HG03095 (cell line): Measurements from ENCODE around the gene FAH.
"Not testable (repeated sequence)": the region's sequence is repeated elsewhere in the genome, so short reads cannot be mapped to it uniquely, and the experiment has no call there.

ENCODE experiments used
- ATAC-seq: cut with Tn5 transposase; IDR thresholded peaks from one replicate; pipeline ENCODE4 v1.9.1; 2021; ENCODE audit warnings: moderate library complexity; ENCODE audit not compliant: unreplicated experiment

The FAH gene

GRCh38 chr15:80152896-80153876 is at the start of gene FAH:
Gene FAH, plus strand, starts transcription at chr15:80152999. Its CDS starts 56 bp downstream, at chr15:80153055.
- peak; percentile 39 for ATAC-seq

GRCh38 chr15:80105193-80105592 is 47.6 kb upstream of the FAH start:
- ATAC-seq = no peak

- no peak for ATAC-seq
Measured at GRCh38 chr15:80105595-80105994, 47.2 kb upstream of the FAH start.

GRCh38 chr15:80106051-80106450 is 46.7 kb upstream of the FAH start:
- ATAC-seq = no peak

GRCh38 chr15:80107204-80107603 is 45.6 kb upstream of the FAH start:
- no peak for ATAC-seq

- ATAC-seq = no peak
Measured at GRCh38 chr15:80107774-80108173, 45.0 kb upstream of the FAH start.

GRCh38 chr15:80109388-80109787 is 43.4 kb upstream of the FAH start:
- no peak for ATAC-seq

GRCh38 chr15:80110920-80111319 is 41.9 kb upstream of the FAH start:
- ATAC-seq = no peak

GRCh38 chr15:80114114-80114513 is 38.7 kb upstream of the FAH start:
- no peak for ATAC-seq

- ATAC-seq = no peak
Measured at GRCh38 chr15:80115021-80115420, 37.8 kb upstream of the FAH start.

GRCh38 chr15:80118956-80119355 is 33.8 kb upstream of the FAH start:
- no peak for ATAC-seq

- no peak for ATAC-seq
Measured at GRCh38 chr15:80120636-80121035, 32.2 kb upstream of the FAH start.

- no peak for ATAC-seq
Measured at GRCh38 chr15:80121546-80121945, 31.3 kb upstream of the FAH start.

- no peak for ATAC-seq
Measured at GRCh38 chr15:80123034-80123433, 29.8 kb upstream of the FAH start.

- not testable (repeated sequence) for ATAC-seq
Measured at GRCh38 chr15:80127253-80127652, 25.5 kb upstream of the FAH start.

- ATAC-seq = no peak
Measured at GRCh38 chr15:80127911-80128310, 24.9 kb upstream of the FAH start.

GRCh38 chr15:80132382-80132781 is 20.4 kb upstream of the FAH start:
- ATAC-seq = no peak

- ATAC-seq = no peak
Measured at GRCh38 chr15:80136854-80137253, 15.9 kb upstream of the FAH start.

GRCh38 chr15:80138961-80139360 is 13.8 kb upstream of the FAH start:
- ATAC-seq = no peak

- ATAC-seq = no peak
Measured at GRCh38 chr15:80140909-80141308, 11.9 kb upstream of the FAH start.

GRCh38 chr15:80141916-80142598 is 10.7 kb upstream of the FAH start:
- ATAC-seq = no peak

- no peak for ATAC-seq
Measured at GRCh38 chr15:80142646-80143045, 10.2 kb upstream of the FAH start.
